Endothelial cell of umbilical vein (primary cell): ENCODE results near the gene GPR183. TPM values are rescaled to one million over a fixed set of nuclear protein-coding genes. Genes with fewer than 3 reads are reported as not detected.

Source experiments
- BruUV-seq: library from RNA; stranded (reverse); fragments of 400-500 nt; replicated peaks from 2 replicates; lab custom pipeline; 2021; lab: Mats Ljungman, UMichigan
- CTCF ChIA-PET: fragments of 300-600, 350-600 bp; sonication (Branson Sonifier 250); formaldehyde crosslinking; loops from one replicate; lab custom pipeline; 2021; ENCODE audit warnings: antibody characterized with exemption, inconsistent platforms; lab: Charles Lee
- POLR2A ChIA-PET: fragments of 300-600, 350-600 bp; sonication (Branson Sonifier 250); formaldehyde crosslinking; loops from one replicate; lab custom pipeline; 2021; ENCODE audit warnings: antibody characterized with exemption, inconsistent platforms; lab: Charles Lee
- DNase-seq: peaks from one replicate; pipeline ENCODE4 v3.0.0-alpha.2; 2011; ENCODE audit warnings: low read depth, low spot score
- FAIRE-seq: peaks from 2 replicates; lab custom pipeline; 2011; peaks lifted over from hg19 to GRCh38; lab: Jason Lieb, UNC
- H2AFZ ChIP-seq: 2 replicates; pipeline ENCODE4 v1.6.0; 2012; ENCODE audit warnings: low read depth, low read length, control low read depth, inconsistent platforms
- H3K27ac ChIP-seq: 2 replicates; pipeline ENCODE4 v1.5.1; 2011; ENCODE audit warnings: low read depth, mild to moderate bottlenecking, control low read depth, low read length, moderate library complexity; ENCODE audit not compliant: insufficient read depth
- H3K27me3 ChIP-seq, 2 experiments: 2 replicates each; pipeline versions ENCODE4 v1.6.0 to v1.6.1; 2011; ENCODE audit warnings: low read length in 2 of 2, mixed read lengths in 1 of 2; ENCODE audit not compliant: control insufficient read depth in 2 of 2, insufficient read depth in 2 of 2
- H3K36me3 ChIP-seq, 2 experiments: 2 replicates in 1 of 2; 3 replicates in 1 of 2; pipeline ENCODE4 v1.5.1; 2011; ENCODE audit warnings: low read length in 2 of 2, mild to moderate bottlenecking in 1 of 2, moderate library complexity in 1 of 2; ENCODE audit not compliant: control insufficient read depth in 2 of 2, insufficient read depth in 2 of 2; ENCODE audit errors: extremely low read depth in 1 of 2
- H3K4me1 ChIP-seq: 3 replicates; pipeline ENCODE4 v1.5.1; 2011; ENCODE audit warnings: mild to moderate bottlenecking, low read length; ENCODE audit not compliant: control insufficient read depth, insufficient read depth; ENCODE audit errors: extremely low read depth
- H3K4me2 ChIP-seq: 2 replicates; pipeline ENCODE4 v1.6.1; 2011; ENCODE audit warnings: low read length, control low read depth, mixed read lengths; ENCODE audit not compliant: insufficient read depth
- H3K4me3 ChIP-seq, 3 experiments: fragments of 200-600 bp in 1 of 3; sonication (generic), shearing (Covaris generic) in 1 of 3; replicated peaks in 1 of 3; 2 replicates each; pipeline ENCODE4 v1.5.1; 2011 to 2016; ENCODE audit warnings: control low read depth in 3 of 3, low read length in 3 of 3, mild to moderate bottlenecking in 2 of 3, inconsistent platforms in 1 of 3, low read depth in 1 of 3, moderate library complexity in 1 of 3; ENCODE audit not compliant: insufficient read depth in 1 of 3
- H3K79me2 ChIP-seq: 2 replicates; pipeline ENCODE4 v1.6.0; 2012; ENCODE audit warnings: low read length, inconsistent platforms; ENCODE audit not compliant: control insufficient read depth, insufficient read depth
- H3K9ac ChIP-seq: replicated peaks from 2 replicates; pipeline ENCODE3; 2011; ENCODE audit warnings: low read length, control low read depth; ENCODE audit not compliant: insufficient read depth; ENCODE audit errors: extremely low read depth
- H3K9me1 ChIP-seq: replicated peaks from 3 replicates; pipeline ENCODE4 v1.6.0; 2011; ENCODE audit warnings: mild to moderate bottlenecking, low read length; ENCODE audit not compliant: control insufficient read depth, insufficient read depth; ENCODE audit errors: extremely low read depth
- H3K9me3 ChIP-seq: replicated peaks from 2 replicates; pipeline ENCODE4 v1.5.1; 2012; ENCODE audit warnings: low read length, inconsistent platforms; ENCODE audit not compliant: control insufficient read depth, insufficient read depth
- H4K20me1 ChIP-seq: replicated peaks from 2 replicates; pipeline ENCODE3; 2011; ENCODE audit warnings: mild to moderate bottlenecking, low read length; ENCODE audit not compliant: control insufficient read depth, insufficient read depth; ENCODE audit errors: extremely low read depth
- EZH2 ChIP-seq: IDR thresholded peaks from 2 replicates; pipeline ENCODE4 v1.6.1; 2012; ENCODE audit warnings: borderline replicate concordance, low read depth, mild to moderate bottlenecking, moderate library complexity, low read length, inconsistent platforms; ENCODE audit not compliant: severe bottlenecking
- FOS ChIP-seq: IDR thresholded peaks from 2 replicates; pipeline ENCODE4 v1.6.1; 2011; ENCODE audit warnings: mild to moderate bottlenecking, low read length, moderate library complexity, borderline replicate concordance; ENCODE audit not compliant: insufficient read depth
- GATA2 ChIP-seq: IDR thresholded peaks from 2 replicates; pipeline ENCODE4 v1.7.0; 2011; ENCODE audit warnings: low read depth, mild to moderate bottlenecking, moderate library complexity, mixed read lengths, low read length; ENCODE audit not compliant: insufficient read length, insufficient read depth
- JUN ChIP-seq: IDR thresholded peaks from 2 replicates; pipeline ENCODE4 v1.6.1; 2011; ENCODE audit warnings: borderline replicate concordance, low read depth; ENCODE audit not compliant: insufficient read length, insufficient read depth
- MYC ChIP-seq: IDR thresholded peaks from one replicate; pipeline ENCODE4 v1.6.1; 2011; ENCODE audit warnings: mild to moderate bottlenecking, low read depth, low read length
- POLR2A ChIP-seq: IDR thresholded peaks from 2 replicates; pipeline ENCODE4 v1.6.1; 2012; ENCODE audit warnings: low read depth, mild to moderate bottlenecking, control low read depth, low read length
- POLR2AphosphoS5 ChIP-seq: IDR thresholded peaks from 2 replicates; pipeline ENCODE4 v1.6.1; 2012; ENCODE audit warnings: low read depth, mild to moderate bottlenecking, control low read depth, low read length, moderate library complexity; ENCODE audit not compliant: insufficient read depth
- dilution Hi-C: fragments of 300-500 bp; cut with MboI; formaldehyde crosslinking; loops from one replicate; pipeline ENCODE4 v1.15.0; 2019; ENCODE audit warnings: low sequenced_read_pairs; ENCODE audit not compliant: extremely low pct_ligation_motif_present
- intact Hi-C: fragments of 100-400 bp; cut with micrococcal nuclease; formaldehyde crosslinking; loops from one replicate; pipeline ENCODE4 v1.10.0; 2022
- polyA plus RNA-seq, 4 experiments: library from polyadenylated mRNA; depleted of rRNA in 3 of 4; stranded (reverse) in 3 of 4; unstranded in 1 of 4; fragments of >200 nt; gene quantifications; 2 replicates each; pipeline versions ENCODE4 v1.2.1 to v1.2.3, GENCODE V29; 2011 to 2012; ENCODE audit warnings: missing spikeins in 1 of 4
- total RNA-seq: library from RNA; stranded (reverse); gene quantifications from 2 replicates; pipeline ENCODE4 v1.2.3, GENCODE V29; 2021
- TF ChIP-seq, protein P1 (sequence below), 2 donors: IDR thresholded peaks; 1 replicate in 1 of 2; 2 replicates in 1 of 2; pipeline ENCODE4 v1.5.1; 2011; ENCODE audit warnings: low read length in 2 of 2, mild to moderate bottlenecking in 2 of 2, moderate library complexity in 2 of 2, control low read depth in 1 of 2, inconsistent platforms in 1 of 2, low read depth in 1 of 2; ENCODE audit not compliant: insufficient read depth in 1 of 2; ENCODE audit errors: extremely low read depth in 1 of 2
- TF ChIP-seq, protein P2 (sequence below): IDR thresholded peaks from 2 replicates; pipeline ENCODE4 v1.6.1; 2011; ENCODE audit not compliant: insufficient read depth, insufficient read length

The GPR183 gene
- total and polyA plus RNA-seq, 2 donors (not counting 3 experiments of a cell fraction or from before 2014, with no cell fraction given) = 0.23 TPM; not detected in 1

DNA sequence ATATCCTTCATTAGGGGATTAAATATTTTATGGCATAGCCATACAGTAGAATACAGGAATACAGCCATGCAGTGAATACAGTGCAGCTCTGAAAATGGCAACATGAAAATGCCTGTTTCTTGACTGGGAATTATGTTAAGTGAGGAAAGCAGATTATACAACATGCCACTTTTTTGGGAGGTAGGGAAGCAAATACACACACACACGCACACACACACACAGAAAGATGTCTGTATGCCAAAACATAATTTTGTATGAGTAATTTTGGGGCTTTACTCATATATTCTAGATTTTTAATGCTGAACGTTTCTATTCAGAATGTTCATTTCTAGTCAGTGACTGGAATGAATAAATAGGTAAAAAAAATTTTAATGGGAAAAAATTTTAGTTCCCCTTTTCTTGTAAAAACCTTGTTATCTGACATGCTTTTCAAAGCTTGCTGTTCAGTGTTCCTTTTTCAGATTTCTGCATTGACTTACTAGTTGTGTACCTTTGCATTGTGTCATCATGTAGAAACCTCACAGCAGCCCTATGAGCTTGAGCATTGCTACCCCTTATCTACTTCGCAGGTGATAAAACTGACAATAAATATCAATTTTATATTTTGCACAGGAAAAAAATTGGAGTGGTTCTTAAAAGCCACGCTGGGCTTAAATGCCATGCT lies 7.8 kb downstream of the GPR183 start:
- FAIRE-seq (no peak), DNase-seq (no peak)
- Histone ChIP-seq H3K4me3 (no peak overlapping the region), H4K20me1 (no peaks in the 10 kb centered on the region), H3K9me1 (no peaks in the 10 kb centered on the region), H3K36me3 (no peaks in the 10 kb centered on the region), H3K4me1 (no peaks in the 10 kb centered on the region), H3K9me3 (no peaks in the 10 kb centered on the region), H3K4me2 (no peak overlapping the region), H3K79me2 (no peaks in the 10 kb centered on the region), H3K27me3 (no peaks in the 10 kb centered on the region), H3K27ac (no peak overlapping the region), H2AFZ (no peak overlapping the region), H3K9ac (no peak overlapping the region)
- intact Hi-C loops (no loop called here), dilution Hi-C loops (no loop called here)
- ChIA-PET POLR2A (no interaction called here), CTCF (interaction anchor here (1.3 kb wide), 1 partner anchor 30 kb away, joined by 3 read pairs; no protein-coding TSS in a partner anchor)
- TF ChIP-seq GATA2 = no peak
- no peak for TF ChIP-seq FOS
- TF ChIP-seq, protein P1, sequence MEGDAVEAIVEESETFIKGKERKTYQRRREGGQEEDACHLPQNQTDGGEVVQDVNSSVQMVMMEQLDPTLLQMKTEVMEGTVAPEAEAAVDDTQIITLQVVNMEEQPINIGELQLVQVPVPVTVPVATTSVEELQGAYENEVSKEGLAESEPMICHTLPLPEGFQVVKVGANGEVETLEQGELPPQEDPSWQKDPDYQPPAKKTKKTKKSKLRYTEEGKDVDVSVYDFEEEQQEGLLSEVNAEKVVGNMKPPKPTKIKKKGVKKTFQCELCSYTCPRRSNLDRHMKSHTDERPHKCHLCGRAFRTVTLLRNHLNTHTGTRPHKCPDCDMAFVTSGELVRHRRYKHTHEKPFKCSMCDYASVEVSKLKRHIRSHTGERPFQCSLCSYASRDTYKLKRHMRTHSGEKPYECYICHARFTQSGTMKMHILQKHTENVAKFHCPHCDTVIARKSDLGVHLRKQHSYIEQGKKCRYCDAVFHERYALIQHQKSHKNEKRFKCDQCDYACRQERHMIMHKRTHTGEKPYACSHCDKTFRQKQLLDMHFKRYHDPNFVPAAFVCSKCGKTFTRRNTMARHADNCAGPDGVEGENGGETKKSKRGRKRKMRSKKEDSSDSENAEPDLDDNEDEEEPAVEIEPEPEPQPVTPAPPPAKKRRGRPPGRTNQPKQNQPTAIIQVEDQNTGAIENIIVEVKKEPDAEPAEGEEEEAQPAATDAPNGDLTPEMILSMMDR (IDR thresholded peaks at IDR 0.05; ENCODE audit: extremely low read depth in 1 of 2, insufficient read depth in 1 of 2, low read depth in 1 of 2, low read length in 2 of 2) = no peak
- no peak for TF ChIP-seq POLR2A
- TF ChIP-seq, protein P2, sequence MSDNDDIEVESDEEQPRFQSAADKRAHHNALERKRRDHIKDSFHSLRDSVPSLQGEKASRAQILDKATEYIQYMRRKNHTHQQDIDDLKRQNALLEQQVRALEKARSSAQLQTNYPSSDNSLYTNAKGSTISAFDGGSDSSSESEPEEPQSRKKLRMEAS = no peak
- TF ChIP-seq EZH2 = no peak
- no peak for TF ChIP-seq JUN
- TF ChIP-seq POLR2AphosphoS5 = no peak
- no peak for TF ChIP-seq MYC
- no TSS peak for BruUV-seq
